Gastroesophageal sphincter (tissue), 3 donors: Measurements from ENCODE around the gene POP4.

Experiments used
- CTCF ChIP-seq, 4 experiments: fragments of 200-600 bp in 2 of 4; fragments of 450-650 bp in 2 of 4; sonication (generic) in 1 of 4; IDR thresholded peaks; one replicate each; pipeline ENCODE4 v1.5.1; 2017 to 2019; ENCODE audit warnings: antibody characterized with exemption in 4 of 4, mild to moderate bottlenecking in 2 of 4, moderate library complexity in 2 of 4
- EP300 ChIP-seq: sonication (generic); formaldehyde crosslinking; IDR thresholded peaks from one replicate; pipeline ENCODE4 v1.6.1; 2017; ENCODE audit warnings: antibody characterized with exemption, mild to moderate bottlenecking
- POLR2A ChIP-seq, 2 donors: fragments of 450-650 bp; IDR thresholded peaks; one replicate each; pipeline ENCODE4 v1.6.1; 2017; ENCODE audit warnings: antibody characterized with exemption in 2 of 2, mild to moderate bottlenecking in 2 of 2, moderate library complexity in 1 of 2
- POLR2AphosphoS5 ChIP-seq: sonication (generic); formaldehyde crosslinking; IDR thresholded peaks from one replicate; pipeline ENCODE4 v1.6.1; 2017; ENCODE audit warnings: antibody characterized with exemption

- TF ChIP-seq CTCF (IDR thresholded peaks at IDR 0.05): no peak
- no peak for TF ChIP-seq POLR2A (IDR thresholded peaks at IDR 0.05)
- no peak for TF ChIP-seq POLR2AphosphoS5
- TF ChIP-seq EP300: no peak
These were observed 7.6 kb upstream of the POP4 start for GRCh38 chr19:29598496-29598895.
